NT2/D1 (cell line): ENCODE measurements around the gene RABEP1.

Experiments used
- DNase-seq: peaks from one replicate; pipeline ENCODE4 v3.0.0-alpha.2; 2011; ENCODE audit warnings: low read depth, low spot score
- H3K27me3 ChIP-seq: 2 replicates; pipeline ENCODE4 v1.6.0; 2011; ENCODE audit warnings: mild to moderate bottlenecking; ENCODE audit not compliant: insufficient read length, insufficient read depth
- H3K36me3 ChIP-seq: 2 replicates; pipeline ENCODE4 v1.6.1; 2011; ENCODE audit warnings: mild to moderate bottlenecking, low read length, mixed read lengths; ENCODE audit not compliant: insufficient read depth, insufficient read length
- H3K4me1 ChIP-seq: 2 replicates; pipeline ENCODE4 v1.5.1; 2011; ENCODE audit not compliant: insufficient read depth, insufficient read length
- H3K4me3 ChIP-seq: 2 replicates; pipeline ENCODE4 v1.5.1; 2011; ENCODE audit warnings: low read depth; ENCODE audit not compliant: insufficient read length
- H3K9ac ChIP-seq: 2 replicates; pipeline ENCODE4 v1.6.0; 2011; ENCODE audit warnings: low read depth; ENCODE audit not compliant: insufficient read length
- H3K9me3 ChIP-seq: 2 replicates; pipeline ENCODE4 v1.5.1; 2011; ENCODE audit warnings: mild to moderate bottlenecking, low read length; ENCODE audit not compliant: insufficient read depth
- SUZ12 ChIP-seq: IDR thresholded peaks from 2 replicates; pipeline ENCODE4 v1.6.1; 2011; ENCODE audit not compliant: insufficient read length, insufficient read depth; ENCODE audit errors: extremely low read depth
- YY1 ChIP-seq: IDR thresholded peaks from 2 replicates; pipeline ENCODE4 v1.6.1; 2011; ENCODE audit not compliant: insufficient read length, insufficient read depth
- ZNF274 ChIP-seq: IDR thresholded peaks from 2 replicates; pipeline ENCODE4 v1.6.1; 2011; ENCODE audit warnings: mild to moderate bottlenecking, low read depth, low read length

Gene RABEP1

DNA sequence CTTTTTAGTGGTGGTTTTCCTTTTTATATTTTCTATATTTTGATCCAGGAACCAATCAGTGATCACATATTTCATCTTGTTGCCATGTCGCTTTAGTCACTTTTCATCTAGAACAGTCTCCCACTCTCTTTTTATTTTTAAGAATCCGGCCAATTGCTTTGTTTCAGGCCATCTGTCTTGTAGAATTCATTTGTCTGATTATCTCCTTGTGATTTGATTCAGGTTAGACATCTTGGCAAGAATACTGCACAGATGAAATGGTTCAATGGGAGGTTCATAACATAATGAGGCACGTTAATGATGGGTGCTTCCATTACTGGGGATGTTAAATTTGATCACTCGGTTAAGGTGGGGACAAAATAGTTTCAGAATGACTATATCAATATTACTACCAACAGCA lies 88.3 kb downstream of the RABEP1 start:
- TF ChIP-seq YY1, result no peak
- no peak for TF ChIP-seq ZNF274
- no peak for TF ChIP-seq SUZ12
- Histone ChIP-seq H3K9me3 (no peaks in the 10 kb centered on the region), H3K4me3 (no peak overlapping the region), H3K9ac (no peak overlapping the region), H3K4me1 (no peaks in the 10 kb centered on the region), H3K27me3 (no peaks in the 10 kb centered on the region), H3K36me3 (peaks cover 35% of the 10 kb centered on the region)
- DNase-seq, result no peak

GRCh38 chr17:5373112-5373511 lies 91.0 kb downstream of the RABEP1 start:
- Histone ChIP-seq H3K9ac (no peak overlapping the region), H3K36me3 (peaks cover 50% of the 10 kb centered on the region), H3K4me3 (no peak overlapping the region), H3K4me1 (no peaks in the 10 kb centered on the region), H3K9me3 (no peaks in the 10 kb centered on the region), H3K27me3 (no peaks in the 10 kb centered on the region)
- no peak for DNase-seq
- TF ChIP-seq SUZ12 (no peak), ZNF274 (no peak), YY1 (no peak)

DNA sequence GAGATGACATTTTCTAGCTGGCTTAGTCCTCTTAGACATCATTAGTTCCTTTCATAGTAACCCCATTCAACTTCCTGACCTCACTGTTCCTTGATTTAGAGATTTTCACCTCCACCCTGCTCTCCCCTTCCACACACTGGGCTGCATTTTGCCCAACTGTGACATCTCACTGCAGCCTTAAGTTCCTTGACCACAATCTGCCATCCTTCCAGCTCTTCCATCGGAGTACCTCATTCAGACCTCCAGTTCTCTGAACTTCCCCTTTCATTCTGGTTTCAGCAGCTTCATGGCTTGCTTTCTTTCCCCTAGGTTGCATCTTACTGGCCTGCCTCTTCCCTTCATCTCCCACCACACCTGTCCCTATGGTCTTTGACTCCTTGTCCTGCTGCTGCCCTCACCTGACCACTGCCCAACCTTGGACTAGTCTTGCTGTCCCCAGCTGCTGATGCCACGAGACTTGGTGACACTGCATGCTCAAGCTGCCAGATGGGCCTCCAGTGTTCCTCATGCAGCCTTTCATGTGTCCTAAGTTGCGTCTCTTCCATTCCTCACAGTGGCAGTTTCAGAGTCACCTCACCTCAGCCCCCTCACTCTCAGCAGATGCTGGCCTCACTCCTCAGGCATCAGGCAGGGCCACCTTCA lies 96.6 kb downstream of the RABEP1 start:
- no peak for DNase-seq
- H3K9ac ChIP-seq, result no peak overlapping the region
- H3K36me3 ChIP-seq, result peaks cover 71% of the 10 kb centered on the region
- H3K4me3 ChIP-seq, result no peak overlapping the region
- H3K9me3 ChIP-seq, result no peaks in the 10 kb centered on the region
- peaks cover 3% of the 10 kb centered on the region for H3K4me1 ChIP-seq
- no peak for TF ChIP-seq ZNF274
- no peaks in the 10 kb centered on the region for H3K27me3 ChIP-seq

DNA sequence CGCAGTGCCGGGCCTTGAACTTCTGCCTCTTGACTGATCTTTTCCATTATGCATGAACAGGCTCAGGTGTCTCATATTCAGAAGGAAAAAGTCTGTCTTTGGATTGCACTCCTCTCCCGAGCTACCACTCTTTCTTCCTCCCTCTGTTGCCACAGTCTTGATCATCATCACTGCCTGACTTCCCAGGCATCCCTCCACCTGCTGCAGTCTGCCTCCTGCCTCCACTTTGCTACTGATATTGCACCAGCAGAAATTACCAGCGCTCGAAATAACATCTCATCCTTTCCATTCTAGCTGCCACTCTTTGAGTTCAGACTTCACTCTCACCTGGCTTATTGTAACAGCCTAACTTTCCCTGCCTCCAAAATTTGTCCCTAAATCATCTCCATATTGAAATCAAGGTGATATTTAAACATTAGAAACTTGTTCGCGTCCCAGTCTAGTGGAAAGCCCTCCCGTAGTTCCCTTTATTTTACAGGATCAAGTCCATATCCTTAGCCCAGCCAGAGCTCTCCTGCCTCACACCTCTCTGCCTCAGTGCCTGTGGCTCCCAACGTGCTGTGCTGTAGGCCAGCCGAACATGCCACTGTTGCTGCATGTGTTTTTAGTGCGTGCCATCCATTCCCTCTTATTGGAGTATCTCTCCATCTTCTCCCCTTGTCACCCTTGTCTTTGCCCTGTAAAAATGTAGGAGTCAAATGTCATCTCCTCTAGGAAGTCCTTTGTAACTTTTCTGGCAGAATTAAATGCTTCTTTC lies 97.4 kb downstream of the RABEP1 start:
- TF ChIP-seq ZNF274 (no peak), SUZ12 (no peak), YY1 (no peak)
- Histone ChIP-seq H3K36me3 (peaks cover 74% of the 10 kb centered on the region), H3K9me3 (no peaks in the 10 kb centered on the region), H3K4me3 (no peak overlapping the region), H3K4me1 (peaks cover 3% of the 10 kb centered on the region), H3K9ac (no peak overlapping the region), H3K27me3 (no peaks in the 10 kb centered on the region)
- no peak for DNase-seq

DNA sequence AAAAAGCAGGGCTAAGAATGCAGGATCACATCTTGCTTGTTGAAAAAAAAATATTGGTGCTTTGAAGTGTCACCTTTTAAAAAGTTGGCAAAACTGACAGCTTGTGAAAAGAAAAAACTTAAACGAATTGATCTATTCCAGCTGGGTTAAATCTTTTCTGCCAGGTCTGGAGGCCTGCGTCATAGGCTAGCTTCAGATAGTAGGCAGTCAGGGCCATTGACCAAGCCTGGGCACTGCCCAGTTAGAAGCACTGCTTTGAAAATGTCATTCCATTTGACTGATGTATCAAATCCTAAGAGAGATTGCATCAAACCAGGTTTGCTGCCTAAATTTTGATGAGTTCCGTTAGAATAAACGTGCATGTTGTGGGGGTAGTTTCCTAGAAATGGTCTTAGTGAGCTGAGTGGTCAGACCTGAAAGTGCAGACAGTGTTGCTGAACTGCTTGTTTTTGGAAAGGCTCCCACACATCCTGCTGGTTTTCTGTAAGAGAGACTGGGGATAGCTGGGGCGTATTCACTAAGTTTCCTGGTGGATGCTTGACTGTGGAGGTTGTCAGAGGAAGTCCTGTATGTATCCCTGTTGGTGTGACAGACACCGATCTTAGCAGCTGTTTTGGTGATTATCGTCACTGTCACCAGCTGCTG lies 98.5 kb downstream of the RABEP1 start:
- no peaks in the 10 kb centered on the region for H3K9me3 ChIP-seq
- no peak for TF ChIP-seq SUZ12
- TF ChIP-seq ZNF274, result no peak
- TF ChIP-seq YY1, result no peak

GRCh38 chr17:5381542-5381941 lies 99.5 kb downstream of the RABEP1 start:
- Histone ChIP-seq H3K4me3 (no peak overlapping the region), H3K9me3 (no peaks in the 10 kb centered on the region), H3K36me3 (peaks cover 90% of the 10 kb centered on the region), H3K27me3 (no peaks in the 10 kb centered on the region), H3K4me1 (peaks cover 3% of the 10 kb centered on the region), H3K9ac (no peak overlapping the region)
- TF ChIP-seq YY1, result no peak
- no peak for TF ChIP-seq SUZ12
- no peak for TF ChIP-seq ZNF274
- no peak for DNase-seq

More for the DNA sequence above, 98.5 kb downstream of the RABEP1 start:
- DNase-seq, result no peak
- Histone ChIP-seq H3K36me3 (peaks cover 85% of the 10 kb centered on the region), H3K4me1 (peaks cover 3% of the 10 kb centered on the region), H3K27me3 (no peaks in the 10 kb centered on the region), H3K4me3 (no peak overlapping the region), H3K9ac (no peak overlapping the region)

GRCh38 chr17:5391678-5392077 lies 109.6 kb downstream of the RABEP1 start:
- Histone ChIP-seq H3K9me3 (no peaks in the 10 kb centered on the region), H3K4me3 (no peak overlapping the region), H3K9ac (no peak overlapping the region), H3K27me3 (no peaks in the 10 kb centered on the region), H3K4me1 (no peaks in the 10 kb centered on the region), H3K36me3 (peaks cover 83% of the 10 kb centered on the region)
- DNase-seq, result no peak
- TF ChIP-seq YY1 (no peak), SUZ12 (no peak), ZNF274 (no peak)
